HG03196 (cell line): Measurements from ENCODE around the gene ZNF830.
"Not testable (repeated sequence)": the region's sequence is repeated elsewhere in the genome, so short reads cannot be mapped to it uniquely, and the experiment has no call there.

Source experiments
- ATAC-seq: cut with Tn5 transposase; IDR thresholded peaks from one replicate; pipeline ENCODE4 v1.9.1; 2021; ENCODE audit not compliant: unreplicated experiment

The ZNF830 gene

GRCh38 chr17:34961093-34961911 is at the start of gene ZNF830, which contains the start of gene CCT6B:
ZNF830 (plus strand) TSS chr17:34961540; CDS start chr17:34961567, 27 bp downstream.
CCT6B (minus strand) TSS chr17:34961460; CDS start chr17:34961393, 67 bp downstream.
- peak; percentile 89 for ATAC-seq

- ATAC-seq = no peak
Measured at GRCh38 chr17:34913001-34913400, 48.3 kb upstream of the ZNF830 start.

- no peak for ATAC-seq
Measured at GRCh38 chr17:34916120-34916519, 45.2 kb upstream of the ZNF830 start.

GRCh38 chr17:34917381-34917780 is 44.0 kb upstream of the ZNF830 start:
- no peak for ATAC-seq

- no peak for ATAC-seq
Measured at GRCh38 chr17:34920676-34921075, 40.7 kb upstream of the ZNF830 start.

- ATAC-seq = no peak
Measured at GRCh38 chr17:34926661-34927060, 34.7 kb upstream of the ZNF830 start.

- ATAC-seq = no peak
Measured at GRCh38 chr17:34930283-34930682, 31.1 kb upstream of the ZNF830 start.

GRCh38 chr17:34950780-34951179 is 10.6 kb upstream of the ZNF830 start:
- not testable (repeated sequence) for ATAC-seq

- ATAC-seq = no peak
Measured at GRCh38 chr17:34958438-34958837, 2.9 kb upstream of the ZNF830 start.

- ATAC-seq = no peak
Measured at GRCh38 chr17:34974179-34974578, 12.8 kb downstream of the ZNF830 start.

GRCh38 chr17:34974794-34975785 is 13.8 kb downstream of the ZNF830 start:
- no peak for ATAC-seq

GRCh38 chr17:34979153-34979552 is 17.8 kb downstream of the ZNF830 start:
- no peak for ATAC-seq

- ATAC-seq = no peak
Measured at GRCh38 chr17:34979650-34980352, 18.5 kb downstream of the ZNF830 start.

- ATAC-seq = peak; percentile 80
Measured at GRCh38 chr17:34980353-34980680, 19.0 kb downstream of the ZNF830 start, which contains the start of gene LIG3. LIG3 (plus strand) TSS chr17:34980512; CDS start chr17:34983006, 2,494 bp downstream.

GRCh38 chr17:34980681-34981537 is 19.6 kb downstream of the ZNF830 start:
- peak; percentile 74 for ATAC-seq

GRCh38 chr17:34981538-34982241 is 20.4 kb downstream of the ZNF830 start:
- no peak for ATAC-seq

GRCh38 chr17:34987232-34987631 is 25.9 kb downstream of the ZNF830 start:
- ATAC-seq = no peak

- ATAC-seq = no peak
Measured at GRCh38 chr17:34988644-34989043, 27.3 kb downstream of the ZNF830 start.

- ATAC-seq = no peak
Measured at GRCh38 chr17:34989473-34989872, 28.1 kb downstream of the ZNF830 start.
